Lung (tissue), 12 donors: ENCODE results near the gene NTN5. TPM values are rescaled to one million over a fixed set of nuclear protein-coding genes. Genes with fewer than 3 reads are reported as not detected.

ENCODE experiments used
- ATAC-seq: fragments of 200-7000 bp; cut with Tn5 transposase; one replicate; pipeline ENCODE4 v1.9.1; 2020; ENCODE audit warnings: moderate number of reproducible peaks; ENCODE audit not compliant: insufficient read depth, low FRiP score
- DNase-seq, 3 donors: peaks; one replicate each; pipeline ENCODE4 v3.0.0-alpha.2; 2013 to 2017
- H3K27ac ChIP-seq, 2 donors: one replicate each; pipeline ENCODE4 v1.5.1; 2013; ENCODE audit warnings: mild to moderate bottlenecking in 2 of 2, moderate library complexity in 2 of 2, control low read depth in 1 of 2, inconsistent platforms in 1 of 2, low read depth in 1 of 2, low read length in 1 of 2
- H3K27me3 ChIP-seq, 3 donors: one replicate each; pipeline ENCODE4 v1.5.1; 2013; ENCODE audit warnings: low read length in 2 of 3; ENCODE audit not compliant: control insufficient read depth in 3 of 3, insufficient read depth in 3 of 3
- H3K36me3 ChIP-seq, 4 donors: one replicate each; pipeline ENCODE4 v1.5.1; 2013; ENCODE audit warnings: low read length in 4 of 4, mild to moderate bottlenecking in 1 of 4, moderate library complexity in 1 of 4; ENCODE audit not compliant: control insufficient read depth in 4 of 4, insufficient read depth in 4 of 4
- H3K4me1 ChIP-seq, 5 donors: one replicate each; pipeline ENCODE4 v1.5.1; 2013; ENCODE audit warnings: low read length in 5 of 5, mild to moderate bottlenecking in 2 of 5, moderate library complexity in 1 of 5; ENCODE audit not compliant: control insufficient read depth in 5 of 5, insufficient read depth in 5 of 5
- H3K4me3 ChIP-seq: one replicate; pipeline ENCODE4 v1.5.1; 2013; ENCODE audit warnings: mild to moderate bottlenecking, control low read depth, moderate library complexity
- H3K9ac ChIP-seq, 2 donors: one replicate each; pipeline ENCODE4 v1.5.1; 2013; ENCODE audit warnings: low read length in 2 of 2, control low read depth in 1 of 2; ENCODE audit not compliant: insufficient read depth in 1 of 2
- H3K9me3 ChIP-seq, 4 donors: one replicate each; pipeline ENCODE4 v1.5.1; 2013; ENCODE audit warnings: low read length in 3 of 4, mild to moderate bottlenecking in 1 of 4, moderate library complexity in 1 of 4; ENCODE audit not compliant: control insufficient read depth in 4 of 4, insufficient read depth in 3 of 4
- CTCF ChIP-seq: IDR thresholded peaks from 2 replicates; pipeline ENCODE4 v1.5.1; 2012; ENCODE audit warnings: mild to moderate bottlenecking; ENCODE audit errors: control extremely low read depth, extremely low read depth
- WGBS, 2 donors: extraction: QIAGEN DNeasy Blood & Tissue Kit; methylation state at CpG; one replicate each; pipeline ENCODE4 v1.1.7; 2013; 5-methylcytosine and 5-hydroxymethylcytosine counted together
- polyA plus RNA-seq, 2 donors: library from polyadenylated mRNA; stranded (reverse); fragments of 200-250 nt; gene quantifications; one replicate each; pipeline ENCODE4 v1.2.1, GENCODE V29; 2013
- total RNA-seq, 2 donors: library from RNA; depleted of rRNA in 1 of 2; stranded (reverse); fragments of >200 nt in 1 of 2; gene quantifications; one replicate each; pipeline ENCODE4 v1.2.1, GENCODE V29; 2014 to 2021
- donor health status: control.
- donor health status: control.
- donor health status: Bipolar disorder and iron deficiency.
- donor health status: healthy.
- donor health status: DM: yes; HTN: yes; CAD: no.

The NTN5 gene
- total and polyA plus RNA-seq, 4 donors, result 0.11 to 0.28 (median 0.27) TPM

- no peaks in the 10 kb centered on the region for H3K27me3 ChIP-seq
- no peak for TF ChIP-seq CTCF
- ATAC-seq, result no peak
- no peak overlapping the region for H3K9ac ChIP-seq
- no peak overlapping the region for H3K27ac ChIP-seq
- H3K9me3 ChIP-seq, result no peaks in the 10 kb centered on the region
- DNase-seq, result no peak
- H3K36me3 ChIP-seq, result no peaks in the 10 kb centered on the region
- 96 to 98% methylated on average over 4 of the region's 4 CpGs for WGBS, 2 donors
- no peak overlapping the region for H3K4me3 ChIP-seq
- peaks cover 0 to 7% (median 0%) of the 10 kb centered on the region in 5 donors for H3K4me1 ChIP-seq
Measured at GRCh38 chr19:48663667-48664066, 9.2 kb downstream of the NTN5 start.

- WGBS, 2 donors, result 91 to 95% methylated on average over 48 to 50 of the region's 50 CpGs
- H3K9me3 ChIP-seq, result no peaks in the 10 kb centered on the region
- no peaks in the 10 kb centered on the region for H3K36me3 ChIP-seq
- H3K9ac ChIP-seq, result no peak overlapping the region
- DNase-seq (no peak), ATAC-seq (no peak)
- peaks cover 0 to 7% (median 0%) of the 10 kb centered on the region in 5 donors for H3K4me1 ChIP-seq
- no peak overlapping the region for H3K27ac ChIP-seq
- H3K4me3 ChIP-seq, result no peak overlapping the region
- no peaks in the 10 kb centered on the region for H3K27me3 ChIP-seq
- no peak for TF ChIP-seq CTCF
Measured at GRCh38 chr19:48661711-48662090, 11.1 kb downstream of the NTN5 start.

- DNase-seq, result peak; percentile 76 to 85 (median 83)
- Histone ChIP-seq H3K27me3 (no peaks in the 10 kb centered on the region), H3K4me1 (peaks cover 0 to 7% (median 0%) of the 10 kb centered on the region in 5 donors), H3K9ac (no peak overlapping the region), H3K9me3 (no peaks in the 10 kb centered on the region), H3K4me3 (no peak overlapping the region), H3K27ac (peak overlapping the region in 1 of 2 donors; percentile 77), H3K36me3 (no peaks in the 10 kb centered on the region)
- TF ChIP-seq CTCF, result no peak
- 53 to 54% methylated on average over 35 of the region's 35 CpGs for WGBS, 2 donors
- peak; percentile 84 for ATAC-seq
Measured at GRCh38 chr19:48660852-48661710, 11.7 kb downstream of the NTN5 start.
